ENCODE results near the gene CD48. TPM values are rescaled to one million over a fixed set of nuclear protein-coding genes. Genes with fewer than 3 reads are reported as not detected.

Gene CD48
- total and polyA plus RNA-seq, 4 donors: 2.5 to 10.0 (median 5.1) TPM

DNA sequence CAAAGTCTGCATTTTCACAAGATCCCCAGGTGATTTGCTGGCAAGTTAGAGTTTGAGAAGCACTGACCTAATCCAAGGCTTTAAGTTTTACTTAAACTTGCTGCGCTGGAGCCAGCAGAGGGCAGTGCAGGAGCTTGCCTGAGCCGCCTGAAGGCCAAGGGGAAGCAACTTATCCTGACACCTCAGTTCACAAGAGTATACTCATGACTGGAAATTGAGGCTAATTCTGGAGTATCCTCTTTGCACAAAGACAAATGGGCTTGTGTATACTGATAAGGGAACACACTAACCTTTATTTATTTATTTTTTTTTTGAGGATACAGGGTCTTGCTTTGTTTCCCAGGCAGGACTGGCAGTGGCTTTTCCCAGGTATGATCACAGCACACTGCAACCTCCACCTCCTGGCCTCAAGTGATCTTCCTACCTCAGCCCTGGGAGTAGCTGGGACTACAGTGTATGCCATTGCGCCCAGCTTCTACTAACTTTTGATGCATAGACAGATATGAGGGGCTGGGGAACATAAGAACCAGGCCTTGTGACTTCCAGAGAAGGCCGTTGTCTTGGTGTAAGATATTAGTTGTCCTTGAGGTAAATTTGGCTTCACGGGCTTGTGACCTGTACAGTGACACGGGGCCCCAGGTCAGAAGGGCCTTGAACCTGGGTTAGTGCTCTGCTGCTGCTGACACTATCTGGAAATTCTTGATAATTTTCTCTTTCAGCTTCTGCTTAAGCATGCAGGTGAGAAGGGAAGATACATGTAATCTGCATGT lies 35.8 kb downstream of the CD48 start:
- Histone ChIP-seq H3K4me3 (ENCODE audit: low read depth in 1 of 3, low read length in 3 of 3) (no peak overlapping the region), H3K27ac (ENCODE audit: low read depth in 1 of 2, low read length in 2 of 2) (no peak overlapping the region), H3K36me3 (ENCODE audit: control insufficient read depth in 4 of 4, insufficient read depth in 3 of 4, low read depth in 1 of 4, low read length in 3 of 4) (no peaks in the 10 kb centered on the region), H3K9ac (ENCODE audit: low read depth in 1 of 2, low read length in 2 of 2) (no peak overlapping the region), H3K9me3 (ENCODE audit: control insufficient read depth in 4 of 4, low read length in 3 of 4) (no peaks in the 10 kb centered on the region), H3K27me3 (ENCODE audit: control insufficient read depth in 4 of 4, insufficient read depth in 4 of 4, low read length in 3 of 4) (no peaks in the 10 kb centered on the region), H3K4me1 (ENCODE audit: control insufficient read depth in 4 of 4, insufficient read depth in 4 of 4, low read length in 3 of 4) (peaks cover 0 to 3% (median 0%) of the 10 kb centered on the region in 4 donors)
- TF ChIP-seq, protein P1, sequence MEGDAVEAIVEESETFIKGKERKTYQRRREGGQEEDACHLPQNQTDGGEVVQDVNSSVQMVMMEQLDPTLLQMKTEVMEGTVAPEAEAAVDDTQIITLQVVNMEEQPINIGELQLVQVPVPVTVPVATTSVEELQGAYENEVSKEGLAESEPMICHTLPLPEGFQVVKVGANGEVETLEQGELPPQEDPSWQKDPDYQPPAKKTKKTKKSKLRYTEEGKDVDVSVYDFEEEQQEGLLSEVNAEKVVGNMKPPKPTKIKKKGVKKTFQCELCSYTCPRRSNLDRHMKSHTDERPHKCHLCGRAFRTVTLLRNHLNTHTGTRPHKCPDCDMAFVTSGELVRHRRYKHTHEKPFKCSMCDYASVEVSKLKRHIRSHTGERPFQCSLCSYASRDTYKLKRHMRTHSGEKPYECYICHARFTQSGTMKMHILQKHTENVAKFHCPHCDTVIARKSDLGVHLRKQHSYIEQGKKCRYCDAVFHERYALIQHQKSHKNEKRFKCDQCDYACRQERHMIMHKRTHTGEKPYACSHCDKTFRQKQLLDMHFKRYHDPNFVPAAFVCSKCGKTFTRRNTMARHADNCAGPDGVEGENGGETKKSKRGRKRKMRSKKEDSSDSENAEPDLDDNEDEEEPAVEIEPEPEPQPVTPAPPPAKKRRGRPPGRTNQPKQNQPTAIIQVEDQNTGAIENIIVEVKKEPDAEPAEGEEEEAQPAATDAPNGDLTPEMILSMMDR (IDR thresholded peaks at IDR 0.05; ENCODE audit: low read depth, low read length, missing input control): peak; percentile 69
- TF ChIP-seq MAX (IDR thresholded peaks at IDR 0.05) (no peak), RAD21 (IDR thresholded peaks at IDR 0.05) (peak; percentile 81 to 87)
- 48% methylated on average over 6 of the region's 6 CpGs for WGBS
- DNase-seq (ENCODE audit: low spot score): peak; percentile 54

GRCh38 chr1:160674415-160674814 lies 37.2 kb downstream of the CD48 start:
- H3K9ac ChIP-seq (ENCODE audit: low read depth in 1 of 2, low read length in 2 of 2): no peak overlapping the region
- no peak for DNase-seq (ENCODE audit: low spot score)
- no peaks in the 10 kb centered on the region for H3K9me3 ChIP-seq (ENCODE audit: control insufficient read depth in 4 of 4, low read length in 3 of 4)
- TF ChIP-seq, protein P2, sequence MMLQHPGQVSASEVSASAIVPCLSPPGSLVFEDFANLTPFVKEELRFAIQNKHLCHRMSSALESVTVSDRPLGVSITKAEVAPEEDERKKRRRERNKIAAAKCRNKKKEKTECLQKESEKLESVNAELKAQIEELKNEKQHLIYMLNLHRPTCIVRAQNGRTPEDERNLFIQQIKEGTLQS (IDR thresholded peaks at IDR 0.05): no peak
- TF ChIP-seq, protein P3, sequence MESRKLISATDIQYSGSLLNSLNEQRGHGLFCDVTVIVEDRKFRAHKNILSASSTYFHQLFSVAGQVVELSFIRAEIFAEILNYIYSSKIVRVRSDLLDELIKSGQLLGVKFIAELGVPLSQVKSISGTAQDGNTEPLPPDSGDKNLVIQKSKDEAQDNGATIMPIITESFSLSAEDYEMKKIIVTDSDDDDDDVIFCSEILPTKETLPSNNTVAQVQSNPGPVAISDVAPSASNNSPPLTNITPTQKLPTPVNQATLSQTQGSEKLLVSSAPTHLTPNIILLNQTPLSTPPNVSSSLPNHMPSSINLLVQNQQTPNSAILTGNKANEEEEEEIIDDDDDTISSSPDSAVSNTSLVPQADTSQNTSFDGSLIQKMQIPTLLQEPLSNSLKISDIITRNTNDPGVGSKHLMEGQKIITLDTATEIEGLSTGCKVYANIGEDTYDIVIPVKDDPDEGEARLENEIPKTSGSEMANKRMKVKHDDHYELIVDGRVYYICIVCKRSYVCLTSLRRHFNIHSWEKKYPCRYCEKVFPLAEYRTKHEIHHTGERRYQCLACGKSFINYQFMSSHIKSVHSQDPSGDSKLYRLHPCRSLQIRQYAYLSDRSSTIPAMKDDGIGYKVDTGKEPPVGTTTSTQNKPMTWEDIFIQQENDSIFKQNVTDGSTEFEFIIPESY (IDR thresholded peaks at IDR 0.05): no peak
- TF ChIP-seq, protein P1 (IDR thresholded peaks at IDR 0.05; ENCODE audit: low read depth, low read length, missing input control): no peak
- TF ChIP-seq EGR1 (IDR thresholded peaks at IDR 0.05; ENCODE audit: low read depth in 2 of 2) (no peak), RXRA (IDR thresholded peaks at IDR 0.05) (no peak), FOXA2 (IDR thresholded peaks at IDR 0.05) (no peak), NR2F2 (IDR thresholded peaks at IDR 0.05) (no peak), FOXA1 (IDR thresholded peaks at IDR 0.05) (no peak), JUND (IDR thresholded peaks at IDR 0.05) (no peak), YY1 (IDR thresholded peaks at IDR 0.05) (no peak), RAD21 (IDR thresholded peaks at IDR 0.05) (no peak), HNF4G (IDR thresholded peaks at IDR 0.05) (no peak), MAX (IDR thresholded peaks at IDR 0.05) (no peak), GABPA (IDR thresholded peaks at IDR 0.05 in 1 of 2, conservative IDR thresholded peaks at IDR 0.05 in 1 of 2) (no peak), TAF1 (conservative IDR thresholded peaks at IDR 0.05) (no peak), HNF4A (conservative IDR thresholded peaks at IDR 0.05) (no peak), SP1 (IDR thresholded peaks at IDR 0.05) (no peak)
- TF ChIP-seq, protein P4, sequence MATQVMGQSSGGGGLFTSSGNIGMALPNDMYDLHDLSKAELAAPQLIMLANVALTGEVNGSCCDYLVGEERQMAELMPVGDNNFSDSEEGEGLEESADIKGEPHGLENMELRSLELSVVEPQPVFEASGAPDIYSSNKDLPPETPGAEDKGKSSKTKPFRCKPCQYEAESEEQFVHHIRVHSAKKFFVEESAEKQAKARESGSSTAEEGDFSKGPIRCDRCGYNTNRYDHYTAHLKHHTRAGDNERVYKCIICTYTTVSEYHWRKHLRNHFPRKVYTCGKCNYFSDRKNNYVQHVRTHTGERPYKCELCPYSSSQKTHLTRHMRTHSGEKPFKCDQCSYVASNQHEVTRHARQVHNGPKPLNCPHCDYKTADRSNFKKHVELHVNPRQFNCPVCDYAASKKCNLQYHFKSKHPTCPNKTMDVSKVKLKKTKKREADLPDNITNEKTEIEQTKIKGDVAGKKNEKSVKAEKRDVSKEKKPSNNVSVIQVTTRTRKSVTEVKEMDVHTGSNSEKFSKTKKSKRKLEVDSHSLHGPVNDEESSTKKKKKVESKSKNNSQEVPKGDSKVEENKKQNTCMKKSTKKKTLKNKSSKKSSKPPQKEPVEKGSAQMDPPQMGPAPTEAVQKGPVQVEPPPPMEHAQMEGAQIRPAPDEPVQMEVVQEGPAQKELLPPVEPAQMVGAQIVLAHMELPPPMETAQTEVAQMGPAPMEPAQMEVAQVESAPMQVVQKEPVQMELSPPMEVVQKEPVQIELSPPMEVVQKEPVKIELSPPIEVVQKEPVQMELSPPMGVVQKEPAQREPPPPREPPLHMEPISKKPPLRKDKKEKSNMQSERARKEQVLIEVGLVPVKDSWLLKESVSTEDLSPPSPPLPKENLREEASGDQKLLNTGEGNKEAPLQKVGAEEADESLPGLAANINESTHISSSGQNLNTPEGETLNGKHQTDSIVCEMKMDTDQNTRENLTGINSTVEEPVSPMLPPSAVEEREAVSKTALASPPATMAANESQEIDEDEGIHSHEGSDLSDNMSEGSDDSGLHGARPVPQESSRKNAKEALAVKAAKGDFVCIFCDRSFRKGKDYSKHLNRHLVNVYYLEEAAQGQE (IDR thresholded peaks at IDR 0.05): no peak
- H3K4me3 ChIP-seq (ENCODE audit: low read depth in 1 of 3, low read length in 3 of 3): no peak overlapping the region
- no peaks in the 10 kb centered on the region for H3K27me3 ChIP-seq (ENCODE audit: control insufficient read depth in 4 of 4, insufficient read depth in 4 of 4, low read length in 3 of 4)
- no peak overlapping the region for H3K27ac ChIP-seq (ENCODE audit: low read depth in 1 of 2, low read length in 2 of 2)
- WGBS: 78% methylated on average over 2 of the region's 2 CpGs
- no peaks in the 10 kb centered on the region for H3K36me3 ChIP-seq (ENCODE audit: control insufficient read depth in 4 of 4, insufficient read depth in 3 of 4, low read depth in 1 of 4, low read length in 3 of 4)
- H3K4me1 ChIP-seq (ENCODE audit: control insufficient read depth in 4 of 4, insufficient read depth in 4 of 4, low read length in 3 of 4): peaks cover 0 to 3% (median 0%) of the 10 kb centered on the region in 4 donors

Measured in liver (tissue), 9 donors.